Body of pancreas (tissue), 4 donors: Measurements from ENCODE around the gene RPP30. TPM values are rescaled to one million over a fixed set of nuclear protein-coding genes. Genes with fewer than 3 reads are reported as not detected.

ENCODE experiments used
- ATAC-seq: fragments of 150-250 bp; one replicate; pipeline ENCODE4 v1.9.1; 2016
- DNase-seq, 4 donors: peaks; one replicate each; pipeline ENCODE4 v3.0.0-alpha.2; 2019
- H3K27ac ChIP-seq, 4 donors: fragments of 200-600 bp; sonication (generic); 1 replicate in 3 of 4; 2 replicates in 1 of 4; pipeline versions ENCODE4 v1.5.1 to v1.6.1; 2016 to 2019; ENCODE audit warnings: mild to moderate bottlenecking in 1 of 4, mixed read lengths in 1 of 4, moderate library complexity in 1 of 4
- H3K27me3 ChIP-seq, 2 donors: fragments of 200-600 bp; sonication (generic); one replicate each; pipeline ENCODE4 v1.6.0; 2016; ENCODE audit warnings: mild to moderate bottlenecking in 1 of 2
- H3K36me3 ChIP-seq, 2 donors: fragments of 200-600 bp; sonication (generic); replicated peaks in 1 of 2; 2 replicates each; pipeline ENCODE4 v1.5.1; 2016; ENCODE audit warnings: low read depth in 2 of 2; ENCODE audit not compliant: insufficient read depth in 1 of 2
- H3K4me1 ChIP-seq: fragments of 200-600 bp; sonication (generic); one replicate; pipeline ENCODE4 v1.6.0; 2016
- H3K4me3 ChIP-seq, 2 donors: fragments of 200-600 bp; sonication (generic); 1 replicate in 1 of 2; 2 replicates in 1 of 2; pipeline ENCODE4 v1.5.1; 2016 to 2019
- H3K9me3 ChIP-seq, 3 donors: fragments of 200-600 bp; sonication (generic); 1 replicate in 2 of 3; 2 replicates in 1 of 3; pipeline ENCODE4 v1.5.1; 2016
- CTCF ChIP-seq, 7 experiments: fragments of 450-650 bp in 4 of 7; fragments of 200-600 bp in 3 of 7; sonication (generic) in 3 of 7; IDR thresholded peaks; one replicate each; pipeline ENCODE4 v1.5.1; 2016 to 2019; ENCODE audit warnings: antibody characterized with exemption in 7 of 7
- POLR2A ChIP-seq, 3 donors: fragments of 450-650 bp; IDR thresholded peaks; one replicate each; pipeline ENCODE4 v1.6.1; 2016; ENCODE audit warnings: antibody characterized with exemption in 3 of 3, mild to moderate bottlenecking in 2 of 3
- WGBS, 2 donors: methylation state at CpG; one replicate each; pipeline ENCODE4 v1.1.5; 2017; 5-methylcytosine and 5-hydroxymethylcytosine counted together
- intact Hi-C: fragments of 100-400 bp; cut with DNase I; formaldehyde crosslinking; loops from one replicate; pipeline ENCODE4 v1.15.1; 2023
- total RNA-seq, 2 donors: library from RNA; depleted of rRNA; stranded (reverse); fragments of >200 nt; gene quantifications; one replicate each; pipeline ENCODE4 v1.1.0, GENCODE V29; 2016

The RPP30 gene
- total RNA-seq, 2 donors from 2014 or later: 13.5 to 22.8 TPM

DNA sequence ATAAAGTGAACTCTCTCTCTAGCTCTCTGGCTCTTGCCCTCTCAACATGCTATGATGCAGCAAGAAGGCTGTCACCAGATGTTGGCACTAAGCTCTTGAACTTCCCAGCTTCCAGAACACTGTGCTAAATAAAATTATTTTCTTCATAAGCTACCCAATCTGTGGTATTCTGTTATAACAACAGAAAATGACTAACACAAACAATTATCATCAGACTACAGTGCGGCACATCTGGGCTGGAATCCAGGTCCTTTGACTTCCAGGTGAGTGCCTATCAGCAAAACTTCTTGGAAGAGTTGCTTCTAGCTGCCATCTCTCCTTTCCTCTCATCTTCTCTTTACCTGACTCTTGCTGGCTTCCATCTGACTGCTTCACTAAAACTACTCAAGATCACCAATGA is 34.3 kb upstream of the RPP30 start:
- H3K4me1 ChIP-seq: no peaks in the 10 kb centered on the region
- no peak for ATAC-seq
- H3K27ac ChIP-seq: no peak overlapping the region
- intact Hi-C loops: no loop called here
- DNase-seq: no peak
- H3K9me3 ChIP-seq: no peaks in the 10 kb centered on the region
- TF ChIP-seq CTCF (IDR thresholded peaks at IDR 0.05): no peak
- TF ChIP-seq POLR2A (IDR thresholded peaks at IDR 0.05): no peak
- H3K36me3 ChIP-seq: no peaks in the 10 kb centered on the region
- H3K27me3 ChIP-seq: no peaks in the 10 kb centered on the region
- H3K4me3 ChIP-seq: no peak overlapping the region
- 61 to 70% methylated on average over 1 of the region's 1 CpG for WGBS, 2 donors

DNA sequence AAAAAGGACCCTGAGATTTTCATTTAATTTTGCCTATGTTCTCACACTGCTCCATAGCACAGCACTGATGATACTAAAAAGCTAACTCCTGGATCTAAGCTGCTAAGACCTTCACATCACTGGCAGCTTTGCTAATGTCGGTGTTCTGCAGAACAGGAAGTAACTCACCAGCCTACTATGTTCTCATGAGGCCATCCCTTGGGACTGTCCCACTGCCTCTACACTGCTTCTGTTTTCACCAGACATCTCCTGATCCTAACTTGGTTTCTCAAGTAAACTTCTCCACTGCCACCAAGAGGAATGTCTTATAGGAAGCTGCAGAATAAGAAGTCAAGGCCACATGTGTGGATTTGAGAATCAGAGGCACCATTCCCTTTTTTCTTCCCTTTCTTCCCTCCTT is 29.0 kb upstream of the RPP30 start:
- intact Hi-C loops: no loop called here
- Histone ChIP-seq H3K4me3 (no peak overlapping the region), H3K9me3 (no peaks in the 10 kb centered on the region), H3K36me3 (no peaks in the 10 kb centered on the region), H3K4me1 (no peaks in the 10 kb centered on the region), H3K27me3 (no peaks in the 10 kb centered on the region), H3K27ac (no peak overlapping the region)
- DNase-seq: no peak
- WGBS, 2 donors: 78 to 86% methylated on average over 1 of the region's 1 CpG
- ATAC-seq: no peak
- TF ChIP-seq CTCF (IDR thresholded peaks at IDR 0.05): no peak

- no peak overlapping the region for H3K27ac ChIP-seq
- intact Hi-C loops: no loop called here
- 62 to 76% methylated on average over 3 of the region's 3 CpGs for WGBS, 2 donors
- no peaks in the 10 kb centered on the region for H3K9me3 ChIP-seq
- no peaks in the 10 kb centered on the region for H3K27me3 ChIP-seq
- H3K4me3 ChIP-seq: no peak overlapping the region
- H3K4me1 ChIP-seq: no peaks in the 10 kb centered on the region
- TF ChIP-seq CTCF (IDR thresholded peaks at IDR 0.05): no peak
- TF ChIP-seq POLR2A (IDR thresholded peaks at IDR 0.05): no peak
- no peaks in the 10 kb centered on the region for H3K36me3 ChIP-seq
- no peak for ATAC-seq
- no peak for DNase-seq
These were observed 26.0 kb upstream of the RPP30 start for GRCh38 chr10:90845726-90846125.

DNA sequence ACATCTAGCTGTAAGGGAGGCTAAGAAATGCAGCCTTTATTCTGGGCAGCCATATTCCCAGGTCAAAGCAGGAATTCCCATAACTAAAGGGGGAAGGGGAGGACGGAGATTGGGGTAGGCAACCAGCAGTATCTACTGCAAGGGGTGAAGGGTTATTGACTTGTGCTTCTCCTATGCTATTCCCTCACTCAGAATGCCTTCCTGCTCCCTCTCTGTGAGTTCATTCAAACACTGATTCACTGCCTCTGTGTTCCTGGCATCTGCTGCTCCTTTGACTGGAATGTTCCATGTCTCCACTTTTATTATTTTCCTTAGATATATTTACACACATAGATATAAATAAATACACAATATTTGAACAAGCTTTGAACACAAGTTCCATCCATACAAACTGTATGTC is 25.0 kb upstream of the RPP30 start:
- intact Hi-C loops: no loop called here
- WGBS, 2 donors: 32 to 56% methylated on average over 1 of the region's 1 CpG
- Histone ChIP-seq H3K27me3 (no peaks in the 10 kb centered on the region), H3K4me3 (no peak overlapping the region), H3K9me3 (no peaks in the 10 kb centered on the region), H3K27ac (no peak overlapping the region), H3K4me1 (no peaks in the 10 kb centered on the region), H3K36me3 (no peaks in the 10 kb centered on the region)
- TF ChIP-seq CTCF (IDR thresholded peaks at IDR 0.05) (no peak), POLR2A (IDR thresholded peaks at IDR 0.05) (no peak)
- DNase-seq (no peak), ATAC-seq (no peak)

DNA sequence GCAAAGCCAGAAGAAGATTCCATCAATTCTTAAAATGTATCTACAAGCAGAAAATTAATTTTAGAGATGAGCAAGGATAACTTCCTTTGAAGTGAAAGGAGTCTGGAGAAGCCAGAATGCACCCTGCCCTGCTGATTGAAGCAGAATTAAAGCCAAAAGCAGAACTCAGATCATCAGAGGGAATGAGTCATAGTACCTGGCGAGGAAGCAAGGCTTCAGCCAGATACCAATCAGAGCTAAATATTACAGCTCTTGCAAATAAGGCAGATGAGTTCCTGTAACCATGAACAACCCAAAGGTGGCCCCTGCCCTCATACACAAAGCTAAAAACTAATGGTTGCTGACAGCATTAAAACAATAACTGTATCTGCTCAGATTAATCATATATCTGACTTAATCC is 24.3 kb upstream of the RPP30 start:
- intact Hi-C loops: no loop called here
- H3K27me3 ChIP-seq: no peaks in the 10 kb centered on the region
- DNase-seq: peak in 1 of 4 donors; percentile 24
- TF ChIP-seq POLR2A (IDR thresholded peaks at IDR 0.05): no peak
- no peak for TF ChIP-seq CTCF (IDR thresholded peaks at IDR 0.05)
- WGBS, 2 donors: 4 to 10% methylated on average over 1 of the region's 1 CpG
- no peaks in the 10 kb centered on the region for H3K36me3 ChIP-seq
- H3K27ac ChIP-seq: no peak overlapping the region
- H3K4me3 ChIP-seq: no peak overlapping the region
- no peaks in the 10 kb centered on the region for H3K9me3 ChIP-seq
- no peak for ATAC-seq
- no peaks in the 10 kb centered on the region for H3K4me1 ChIP-seq
